ENCODE measurements around the gene TCEA3. TPM values are rescaled to one million over a fixed set of nuclear protein-coding genes. Genes with fewer than 3 reads are reported as not detected.
A peak's percentile ranks its signal among the peaks of the same experiment; 100 is the strongest.

The TCEA3 gene
- total and polyA plus RNA-seq, 2 experiments from 2014 or later: not detected

GRCh38 chr1:23437355-23437664, 12.8 kb upstream of the TCEA3 start:
- H3K36me3 Mint-ChIP-seq (ENCODE audit: low read depth): peaks cover 54% of the 10 kb centered on the region
- Histone ChIP-seq H3K4me2 (peak overlapping the region; percentile 84), H3K4me3 (peak overlapping the region; percentile 53), H4K20me1 (replicated peaks; ENCODE audit: insufficient read depth) (peaks cover 7% of the 10 kb centered on the region), H3K4me1 (ENCODE audit: insufficient read depth) (peaks cover 4% of the 10 kb centered on the region; the same call in 1 of the 2 replicates), H3K27ac (ENCODE audit: low read depth) (no peak overlapping the region), H3K9me2 (ENCODE audit: insufficient read depth) (no peaks in the 10 kb centered on the region), H3K79me2 (replicated peaks; ENCODE audit: insufficient read depth) (no peaks in the 10 kb centered on the region), H3F3A (replicated peaks; ENCODE audit: low read depth) (no peaks in the 10 kb centered on the region; the same call in 1 of the 2 replicates), H3K27me3 (ENCODE audit: insufficient read depth) (no peaks in the 10 kb centered on the region; the same call in 1 of the 2 replicates), H2AFZ (no peak overlapping the region), H3K36me3 (ENCODE audit: insufficient read depth) (peaks cover 6% of the 10 kb centered on the region; the same call in 1 of the 2 replicates)
- DNase-seq (ENCODE audit: low spot score) (no peak), ATAC-seq (no peak)
- TF ChIP-seq ZNF331 (CRISPR knock-in tag; IDR thresholded peaks at IDR 0.05; ENCODE audit: low read depth) (no peak), JUNB (IDR thresholded peaks at IDR 0.05; ENCODE audit: unreplicated experiment) (no peak), POLR2AphosphoS5 (IDR thresholded peaks at IDR 0.05; ENCODE audit: low read depth) (no peak), CREB1 (CRISPR knock-in tag; IDR thresholded peaks at IDR 0.05; ENCODE audit: low read depth) (no peak), EZH2phosphoT487 (IDR thresholded peaks at IDR 0.05; ENCODE audit: unreplicated experiment) (no peak), EZH2 (IDR thresholded peaks at IDR 0.05; ENCODE audit: low read depth, unreplicated experiment) (no peak), NANOG (IDR thresholded peaks at IDR 0.05; ENCODE audit: borderline replicate concordance) (no peak), CTCF (conservative IDR thresholded peaks at IDR 0.05; ENCODE audit: low read depth in 2 of 2) (no peak), ZNF114 (CRISPR knock-in tag; IDR thresholded peaks at IDR 0.05) (no peak), STAT1 (IDR thresholded peaks at IDR 0.05; ENCODE audit: unreplicated experiment) (no peak)
- TF ChIP-seq, protein P1, sequence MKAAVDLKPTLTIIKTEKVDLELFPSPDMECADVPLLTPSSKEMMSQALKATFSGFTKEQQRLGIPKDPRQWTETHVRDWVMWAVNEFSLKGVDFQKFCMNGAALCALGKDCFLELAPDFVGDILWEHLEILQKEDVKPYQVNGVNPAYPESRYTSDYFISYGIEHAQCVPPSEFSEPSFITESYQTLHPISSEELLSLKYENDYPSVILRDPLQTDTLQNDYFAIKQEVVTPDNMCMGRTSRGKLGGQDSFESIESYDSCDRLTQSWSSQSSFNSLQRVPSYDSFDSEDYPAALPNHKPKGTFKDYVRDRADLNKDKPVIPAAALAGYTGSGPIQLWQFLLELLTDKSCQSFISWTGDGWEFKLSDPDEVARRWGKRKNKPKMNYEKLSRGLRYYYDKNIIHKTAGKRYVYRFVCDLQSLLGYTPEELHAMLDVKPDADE (IDR thresholded peaks at IDR 0.05): no peak
- TF ChIP-seq, protein P2, sequence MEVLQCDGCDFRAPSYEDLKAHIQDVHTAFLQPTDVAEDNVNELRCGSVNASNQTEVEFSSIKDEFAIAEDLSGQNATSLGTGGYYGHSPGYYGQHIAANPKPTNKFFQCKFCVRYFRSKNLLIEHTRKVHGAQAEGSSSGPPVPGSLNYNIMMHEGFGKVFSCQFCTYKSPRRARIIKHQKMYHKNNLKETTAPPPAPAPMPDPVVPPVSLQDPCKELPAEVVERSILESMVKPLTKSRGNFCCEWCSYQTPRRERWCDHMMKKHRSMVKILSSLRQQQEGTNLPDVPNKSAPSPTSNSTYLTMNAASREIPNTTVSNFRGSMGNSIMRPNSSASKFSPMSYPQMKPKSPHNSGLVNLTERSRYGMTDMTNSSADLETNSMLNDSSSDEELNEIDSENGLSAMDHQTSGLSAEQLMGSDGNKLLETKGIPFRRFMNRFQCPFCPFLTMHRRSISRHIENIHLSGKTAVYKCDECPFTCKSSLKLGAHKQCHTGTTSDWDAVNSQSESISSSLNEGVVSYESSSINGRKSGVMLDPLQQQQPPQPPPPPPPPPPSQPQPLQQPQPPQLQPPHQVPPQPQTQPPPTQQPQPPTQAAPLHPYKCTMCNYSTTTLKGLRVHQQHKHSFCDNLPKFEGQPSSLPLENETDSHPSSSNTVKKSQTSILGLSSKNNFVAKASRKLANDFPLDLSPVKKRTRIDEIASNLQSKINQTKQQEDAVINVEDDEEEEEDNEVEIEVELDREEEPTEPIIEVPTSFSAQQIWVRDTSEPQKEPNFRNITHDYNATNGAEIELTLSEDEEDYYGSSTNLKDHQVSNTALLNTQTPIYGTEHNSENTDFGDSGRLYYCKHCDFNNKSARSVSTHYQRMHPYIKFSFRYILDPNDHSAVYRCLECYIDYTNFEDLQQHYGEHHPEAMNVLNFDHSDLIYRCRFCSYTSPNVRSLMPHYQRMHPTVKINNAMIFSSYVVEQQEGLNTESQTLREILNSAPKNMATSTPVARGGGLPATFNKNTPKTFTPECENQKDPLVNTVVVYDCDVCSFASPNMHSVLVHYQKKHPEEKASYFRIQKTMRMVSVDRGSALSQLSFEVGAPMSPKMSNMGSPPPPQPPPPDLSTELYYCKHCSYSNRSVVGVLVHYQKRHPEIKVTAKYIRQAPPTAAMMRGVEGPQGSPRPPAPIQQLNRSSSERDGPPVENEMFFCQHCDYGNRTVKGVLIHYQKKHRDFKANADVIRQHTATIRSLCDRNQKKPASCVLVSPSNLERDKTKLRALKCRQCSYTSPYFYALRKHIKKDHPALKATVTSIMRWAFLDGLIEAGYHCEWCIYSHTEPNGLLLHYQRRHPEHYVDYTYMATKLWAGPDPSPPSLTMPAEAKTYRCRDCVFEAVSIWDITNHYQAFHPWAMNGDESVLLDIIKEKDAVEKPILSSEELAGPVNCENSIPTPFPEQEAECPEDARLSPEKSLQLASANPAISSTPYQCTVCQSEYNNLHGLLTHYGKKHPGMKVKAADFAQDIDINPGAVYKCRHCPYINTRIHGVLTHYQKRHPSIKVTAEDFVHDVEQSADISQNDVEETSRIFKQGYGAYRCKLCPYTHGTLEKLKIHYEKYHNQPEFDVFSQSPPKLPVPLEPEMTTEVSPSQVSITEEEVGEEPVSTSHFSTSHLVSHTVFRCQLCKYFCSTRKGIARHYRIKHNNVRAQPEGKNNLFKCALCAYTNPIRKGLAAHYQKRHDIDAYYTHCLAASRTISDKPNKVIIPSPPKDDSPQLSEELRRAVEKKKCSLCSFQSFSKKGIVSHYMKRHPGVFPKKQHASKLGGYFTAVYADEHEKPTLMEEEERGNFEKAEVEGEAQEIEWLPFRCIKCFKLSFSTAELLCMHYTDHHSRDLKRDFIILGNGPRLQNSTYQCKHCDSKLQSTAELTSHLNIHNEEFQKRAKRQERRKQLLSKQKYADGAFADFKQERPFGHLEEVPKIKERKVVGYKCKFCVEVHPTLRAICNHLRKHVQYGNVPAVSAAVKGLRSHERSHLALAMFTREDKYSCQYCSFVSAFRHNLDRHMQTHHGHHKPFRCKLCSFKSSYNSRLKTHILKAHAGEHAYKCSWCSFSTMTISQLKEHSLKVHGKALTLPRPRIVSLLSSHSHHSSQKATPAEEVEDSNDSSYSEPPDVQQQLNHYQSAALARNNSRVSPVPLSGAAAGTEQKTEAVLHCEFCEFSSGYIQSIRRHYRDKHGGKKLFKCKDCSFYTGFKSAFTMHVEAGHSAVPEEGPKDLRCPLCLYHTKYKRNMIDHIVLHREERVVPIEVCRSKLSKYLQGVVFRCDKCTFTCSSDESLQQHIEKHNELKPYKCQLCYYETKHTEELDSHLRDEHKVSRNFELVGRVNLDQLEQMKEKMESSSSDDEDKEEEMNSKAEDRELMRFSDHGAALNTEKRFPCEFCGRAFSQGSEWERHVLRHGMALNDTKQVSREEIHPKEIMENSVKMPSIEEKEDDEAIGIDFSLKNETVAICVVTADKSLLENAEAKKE (CRISPR knock-in tag; IDR thresholded peaks at IDR 0.05): no peak
- TF ChIP-seq, protein P3, sequence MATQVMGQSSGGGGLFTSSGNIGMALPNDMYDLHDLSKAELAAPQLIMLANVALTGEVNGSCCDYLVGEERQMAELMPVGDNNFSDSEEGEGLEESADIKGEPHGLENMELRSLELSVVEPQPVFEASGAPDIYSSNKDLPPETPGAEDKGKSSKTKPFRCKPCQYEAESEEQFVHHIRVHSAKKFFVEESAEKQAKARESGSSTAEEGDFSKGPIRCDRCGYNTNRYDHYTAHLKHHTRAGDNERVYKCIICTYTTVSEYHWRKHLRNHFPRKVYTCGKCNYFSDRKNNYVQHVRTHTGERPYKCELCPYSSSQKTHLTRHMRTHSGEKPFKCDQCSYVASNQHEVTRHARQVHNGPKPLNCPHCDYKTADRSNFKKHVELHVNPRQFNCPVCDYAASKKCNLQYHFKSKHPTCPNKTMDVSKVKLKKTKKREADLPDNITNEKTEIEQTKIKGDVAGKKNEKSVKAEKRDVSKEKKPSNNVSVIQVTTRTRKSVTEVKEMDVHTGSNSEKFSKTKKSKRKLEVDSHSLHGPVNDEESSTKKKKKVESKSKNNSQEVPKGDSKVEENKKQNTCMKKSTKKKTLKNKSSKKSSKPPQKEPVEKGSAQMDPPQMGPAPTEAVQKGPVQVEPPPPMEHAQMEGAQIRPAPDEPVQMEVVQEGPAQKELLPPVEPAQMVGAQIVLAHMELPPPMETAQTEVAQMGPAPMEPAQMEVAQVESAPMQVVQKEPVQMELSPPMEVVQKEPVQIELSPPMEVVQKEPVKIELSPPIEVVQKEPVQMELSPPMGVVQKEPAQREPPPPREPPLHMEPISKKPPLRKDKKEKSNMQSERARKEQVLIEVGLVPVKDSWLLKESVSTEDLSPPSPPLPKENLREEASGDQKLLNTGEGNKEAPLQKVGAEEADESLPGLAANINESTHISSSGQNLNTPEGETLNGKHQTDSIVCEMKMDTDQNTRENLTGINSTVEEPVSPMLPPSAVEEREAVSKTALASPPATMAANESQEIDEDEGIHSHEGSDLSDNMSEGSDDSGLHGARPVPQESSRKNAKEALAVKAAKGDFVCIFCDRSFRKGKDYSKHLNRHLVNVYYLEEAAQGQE (IDR thresholded peaks at IDR 0.05; ENCODE audit: unreplicated experiment): no peak
- H3K27me3 Mint-ChIP-seq (ENCODE audit: insufficient read depth, low read depth, poor library complexity): peaks cover 7% of the 10 kb centered on the region
- peak overlapping the region; percentile 58; the same call in 2 of the 3 replicates for H3K4me3 Mint-ChIP-seq
- H3K4me1 Mint-ChIP-seq: peaks cover 6% of the 10 kb centered on the region
- no peak overlapping the region for H3K27ac Mint-ChIP-seq
- no peaks in the 10 kb centered on the region for H3K9me3 Mint-ChIP-seq
